ENCODE results near the gene ARHGAP26. TPM values are rescaled to one million over a fixed set of nuclear protein-coding genes. Genes with fewer than 3 reads are reported as not detected.

ARHGAP26 gene
- total and polyA plus RNA-seq, 7 donors: 2.5 to 28.7 (median 12.0) TPM

DNA sequence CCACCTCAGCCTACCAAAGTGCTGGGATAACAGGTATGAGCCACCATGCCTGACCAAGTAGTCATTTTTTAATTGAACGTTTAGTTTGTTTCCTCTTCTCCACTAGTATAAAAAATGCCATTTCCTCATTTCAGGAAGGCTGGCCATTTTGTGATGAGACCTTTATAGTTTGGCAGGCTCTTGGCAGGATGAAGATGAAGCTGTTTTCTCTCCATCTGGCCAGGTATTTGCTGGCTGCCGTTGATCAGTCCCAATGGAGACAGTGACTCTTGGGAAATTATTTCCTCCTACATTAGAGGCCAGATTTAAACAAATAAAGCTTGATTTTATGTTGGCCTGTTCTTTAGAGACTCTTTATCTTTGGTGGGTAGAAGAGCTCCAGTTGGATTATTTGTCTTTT is 199.0 kb downstream of the ARHGAP26 start:
- TF ChIP-seq, protein P1, sequence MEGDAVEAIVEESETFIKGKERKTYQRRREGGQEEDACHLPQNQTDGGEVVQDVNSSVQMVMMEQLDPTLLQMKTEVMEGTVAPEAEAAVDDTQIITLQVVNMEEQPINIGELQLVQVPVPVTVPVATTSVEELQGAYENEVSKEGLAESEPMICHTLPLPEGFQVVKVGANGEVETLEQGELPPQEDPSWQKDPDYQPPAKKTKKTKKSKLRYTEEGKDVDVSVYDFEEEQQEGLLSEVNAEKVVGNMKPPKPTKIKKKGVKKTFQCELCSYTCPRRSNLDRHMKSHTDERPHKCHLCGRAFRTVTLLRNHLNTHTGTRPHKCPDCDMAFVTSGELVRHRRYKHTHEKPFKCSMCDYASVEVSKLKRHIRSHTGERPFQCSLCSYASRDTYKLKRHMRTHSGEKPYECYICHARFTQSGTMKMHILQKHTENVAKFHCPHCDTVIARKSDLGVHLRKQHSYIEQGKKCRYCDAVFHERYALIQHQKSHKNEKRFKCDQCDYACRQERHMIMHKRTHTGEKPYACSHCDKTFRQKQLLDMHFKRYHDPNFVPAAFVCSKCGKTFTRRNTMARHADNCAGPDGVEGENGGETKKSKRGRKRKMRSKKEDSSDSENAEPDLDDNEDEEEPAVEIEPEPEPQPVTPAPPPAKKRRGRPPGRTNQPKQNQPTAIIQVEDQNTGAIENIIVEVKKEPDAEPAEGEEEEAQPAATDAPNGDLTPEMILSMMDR (IDR thresholded peaks at IDR 0.05): no peak
- no peaks in the 10 kb centered on the region for H3K4me1 ChIP-seq
- intact Hi-C loops (cut with DNase I): no loop called here
- H3K27ac ChIP-seq: no peak overlapping the region
- no peak overlapping the region for H3K4me3 ChIP-seq
- no peaks in the 10 kb centered on the region for H3K9me3 ChIP-seq
- ATAC-seq (no peak), DNase-seq (no peak)
- WGBS, 3 donors: 57 to 63% (median 61%) methylated on average over 2 of the region's 2 CpGs
- no peaks in the 10 kb centered on the region for H3K36me3 ChIP-seq (ENCODE audit: insufficient read depth in 1 of 2, low read depth in 1 of 2)
- H3K27me3 ChIP-seq (ENCODE audit: insufficient read depth in 3 of 3, low read length in 2 of 3): no peaks in the 10 kb centered on the region

DNA sequence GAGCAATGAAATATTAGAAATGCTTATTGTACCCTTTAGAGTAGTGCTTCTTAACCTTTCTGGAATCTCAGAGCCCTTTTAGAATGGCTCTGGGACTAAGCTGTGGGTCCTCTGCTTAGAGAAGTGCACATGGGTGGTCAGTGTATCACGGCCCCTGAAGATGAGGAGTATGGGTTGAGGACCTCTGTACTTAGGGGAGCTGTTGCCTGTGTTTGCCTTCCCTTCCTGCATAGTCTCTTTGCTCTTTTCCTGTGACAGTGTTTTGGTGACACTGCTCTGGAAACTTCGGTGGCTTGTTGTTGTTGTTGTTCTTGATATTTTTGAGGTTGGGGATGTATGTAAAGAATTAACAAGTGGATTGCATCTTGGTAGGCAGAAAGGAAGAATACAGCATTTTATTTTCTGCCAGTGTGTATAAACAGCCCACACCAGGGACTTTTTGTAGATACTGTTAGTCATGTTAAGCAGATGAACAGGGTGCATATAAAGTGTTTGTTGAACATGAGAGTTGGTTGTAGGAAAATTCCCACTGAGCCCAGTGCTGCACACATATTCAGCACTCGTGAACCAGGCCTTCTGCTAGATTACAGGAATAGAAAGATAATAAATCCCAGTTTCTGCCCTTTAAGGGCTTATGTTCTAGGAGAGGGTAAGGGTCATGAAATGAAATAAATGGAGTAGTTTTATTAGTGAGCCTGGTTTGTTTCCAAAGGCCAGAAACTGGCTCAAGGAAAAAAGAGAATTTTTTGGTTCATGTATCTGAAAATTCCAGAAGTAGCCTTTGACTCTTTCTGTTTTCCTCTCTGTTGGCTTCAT is 199.7 kb downstream of the ARHGAP26 start:
- H3K4me1 ChIP-seq: no peaks in the 10 kb centered on the region
- ATAC-seq: no peak

DNA sequence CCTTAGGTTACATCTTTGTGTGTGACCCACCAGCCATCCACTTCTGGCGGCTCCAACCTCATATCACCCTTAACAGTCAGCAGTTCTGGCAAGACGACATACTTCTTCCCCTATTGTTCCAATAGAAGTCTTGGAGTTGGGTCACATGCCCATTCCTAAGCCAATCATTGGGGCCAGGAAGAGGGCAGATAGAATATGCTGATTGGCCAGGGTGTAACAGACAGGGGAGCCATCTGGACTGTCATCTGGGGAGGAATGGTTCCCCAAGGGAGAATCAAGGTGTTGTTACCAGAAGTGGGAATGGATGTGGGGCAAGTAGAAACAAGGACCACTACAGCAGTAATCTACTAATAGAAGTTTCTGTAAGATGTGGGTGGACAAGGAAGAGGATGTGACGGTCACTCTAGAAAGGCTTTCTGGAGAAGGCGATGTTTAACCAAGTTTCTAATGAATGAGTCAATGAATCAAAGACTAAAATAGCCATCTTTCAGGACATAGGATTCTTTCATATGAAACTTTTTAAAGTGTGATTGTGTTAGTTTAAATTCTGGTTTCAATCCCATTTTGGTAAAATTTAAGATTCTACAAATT is 200.4 kb downstream of the ARHGAP26 start:
- ATAC-seq (no peak), DNase-seq (no peak)
- H3K4me1 ChIP-seq: no peaks in the 10 kb centered on the region
- no peaks in the 10 kb centered on the region for H3K36me3 ChIP-seq (ENCODE audit: insufficient read depth in 1 of 2, low read depth in 1 of 2)
- TF ChIP-seq, protein P1 (IDR thresholded peaks at IDR 0.05): no peak
- no peak overlapping the region for H3K4me3 ChIP-seq
- H3K27me3 ChIP-seq (ENCODE audit: insufficient read depth in 3 of 3, low read length in 2 of 3): no peaks in the 10 kb centered on the region
- intact Hi-C loops (cut with DNase I): no loop called here
- 90 to 95% (median 92%) methylated on average over 4 of the region's 4 CpGs for WGBS, 3 donors
- H3K9me3 ChIP-seq: no peaks in the 10 kb centered on the region
- no peak overlapping the region for H3K27ac ChIP-seq

More for the DNA sequence above, 199.7 kb downstream of the ARHGAP26 start:
- no peaks in the 10 kb centered on the region for H3K9me3 ChIP-seq
- no peak overlapping the region for H3K4me3 ChIP-seq
- no peaks in the 10 kb centered on the region for H3K36me3 ChIP-seq (ENCODE audit: insufficient read depth in 1 of 2, low read depth in 1 of 2)
- no peak for DNase-seq
- 79 to 88% (median 88%) methylated on average over 3 of the region's 3 CpGs for WGBS, 3 donors
- H3K27ac ChIP-seq: no peak overlapping the region
- intact Hi-C loops (cut with DNase I): no loop called here
- TF ChIP-seq, protein P1 (IDR thresholded peaks at IDR 0.05): no peak
- no peaks in the 10 kb centered on the region for H3K27me3 ChIP-seq (ENCODE audit: insufficient read depth in 3 of 3, low read length in 2 of 3)

DNA sequence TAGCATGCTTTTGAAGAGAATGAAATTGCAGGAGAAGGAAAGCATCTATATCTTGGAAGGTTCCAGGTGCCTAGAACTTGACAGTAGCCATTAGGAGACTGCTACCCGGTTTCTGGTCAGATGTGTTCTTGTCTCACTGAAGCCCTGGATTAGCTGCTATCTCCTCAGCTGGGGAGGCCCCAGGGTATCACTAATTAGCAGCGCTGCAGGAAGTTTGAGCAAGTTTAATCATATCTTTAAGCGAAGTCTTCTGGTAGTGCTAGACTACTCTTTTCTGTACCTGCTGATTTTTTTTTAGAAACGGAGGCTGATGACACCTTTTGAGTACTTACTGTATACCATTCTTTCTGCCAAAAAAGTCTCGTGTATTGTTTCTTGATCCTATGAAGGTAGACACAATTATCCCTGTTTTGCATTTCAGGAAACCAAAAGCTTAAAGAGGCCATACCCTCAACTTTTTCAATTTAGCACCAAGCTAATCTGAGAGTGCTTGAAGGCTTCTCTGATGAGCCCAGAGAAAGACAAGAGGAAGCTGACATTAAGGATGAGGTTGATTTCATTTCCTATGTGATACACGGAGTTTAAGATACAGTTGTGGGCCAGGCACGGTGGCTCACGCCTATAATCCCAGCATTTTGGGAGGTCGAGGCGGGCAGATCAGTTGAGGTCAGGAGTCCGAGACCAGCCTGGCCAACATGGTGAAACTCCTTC is 201.3 kb downstream of the ARHGAP26 start:
- ATAC-seq (no peak), DNase-seq (no peak)
- intact Hi-C loops (cut with DNase I): no loop called here
- TF ChIP-seq, protein P1 (IDR thresholded peaks at IDR 0.05): no peak
- WGBS, 3 donors: 90 to 92% (median 92%) methylated on average over 11 of the region's 11 CpGs
- Histone ChIP-seq H3K27me3 (ENCODE audit: insufficient read depth in 3 of 3, low read length in 2 of 3) (no peaks in the 10 kb centered on the region), H3K4me1 (no peaks in the 10 kb centered on the region), H3K4me3 (no peak overlapping the region), H3K9me3 (no peaks in the 10 kb centered on the region), H3K27ac (no peak overlapping the region), H3K36me3 (ENCODE audit: insufficient read depth in 1 of 2, low read depth in 1 of 2) (no peaks in the 10 kb centered on the region)
